Progenitor cell of endocrine pancreas (in vitro differentiated cells): ENCODE results near the gene L1TD1. TPM values are rescaled to one million over a fixed set of nuclear protein-coding genes. Genes with fewer than 3 reads are reported as not detected.

Source experiments
- DNase-seq: peaks from one replicate; pipeline ENCODE4 v3.0.0; 2021; ENCODE audit warnings: low spot score; ENCODE audit not compliant: unreplicated experiment
- H3K27ac Mint-ChIP-seq: 2 replicates; pipeline ENCODE4 v1.8.0; 2021; ENCODE audit warnings: mild to moderate bottlenecking, moderate library complexity, mixed read lengths
- H3K27me3 Mint-ChIP-seq: 2 replicates; pipeline ENCODE4 v1.8.0; 2021; ENCODE audit warnings: mixed read lengths
- H3K36me3 Mint-ChIP-seq: 2 replicates; pipeline ENCODE4 v1.8.0; 2022; ENCODE audit warnings: mixed read lengths; ENCODE audit not compliant: insufficient read depth
- H3K4me1 Mint-ChIP-seq: 2 replicates; pipeline ENCODE4 v1.8.0; 2021; ENCODE audit warnings: low read depth, mixed read lengths
- H3K4me3 Mint-ChIP-seq: 2 replicates; pipeline ENCODE4 v1.8.0; 2021; ENCODE audit warnings: low read depth, mild to moderate bottlenecking, moderate library complexity, mixed read lengths
- H3K9me3 Mint-ChIP-seq: 2 replicates; pipeline ENCODE4 v1.8.0; 2021; ENCODE audit warnings: low read depth, mixed read lengths
- CTCF ChIP-seq: fragments of 200-600 bp; sonication (generic); IDR thresholded peaks from one replicate; pipeline ENCODE4 v1.5.0; 2021; ENCODE audit warnings: antibody characterized with exemption, mild to moderate bottlenecking; ENCODE audit not compliant: unreplicated experiment
- total RNA-seq: library from RNA; stranded (reverse); gene quantifications from 2 replicates; pipeline ENCODE4 v1.2.1, GENCODE V29; 2021

The L1TD1 gene
- total RNA-seq, 1 donor from 2014 or later: 2.7 TPM

DNA sequence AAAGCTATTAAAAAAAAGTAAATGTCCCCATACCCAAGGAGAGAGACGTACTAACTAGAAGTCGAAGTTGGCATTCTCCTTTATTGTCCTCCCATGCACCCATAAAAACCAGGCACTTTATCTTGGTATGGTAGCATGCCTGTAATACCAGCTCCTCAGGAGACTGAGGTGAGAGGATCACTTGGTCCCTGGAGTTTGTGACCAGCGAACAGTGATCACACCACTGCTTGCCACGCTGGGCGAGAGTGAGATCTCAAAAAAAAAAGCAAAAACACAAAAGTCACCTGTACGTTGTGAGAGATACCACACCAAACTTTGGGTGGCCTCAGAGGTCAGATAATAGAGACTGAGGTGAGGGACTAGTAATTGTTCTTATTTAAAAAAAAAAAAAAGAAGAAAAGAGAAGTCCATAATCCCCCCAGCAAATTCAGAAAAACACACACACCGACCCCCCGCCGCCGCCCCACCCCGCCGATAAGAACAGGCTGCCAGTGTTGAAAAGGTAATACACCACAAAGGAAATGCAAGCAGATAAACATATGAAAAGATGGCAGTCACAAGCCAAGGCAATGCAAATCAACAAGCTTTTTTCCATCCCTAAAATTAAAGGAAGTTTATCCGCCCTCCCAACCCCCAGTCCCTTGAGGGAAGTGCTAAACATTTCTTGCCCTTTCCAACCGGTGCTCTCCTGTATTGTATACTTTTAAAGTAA, 3.6 kb downstream of the L1TD1 start:
- Mint-ChIP-seq H3K27ac (peak overlapping the region; percentile 67), H3K9me3 (peaks cover 3% of the 10 kb centered on the region), H3K27me3 (peaks cover 22% of the 10 kb centered on the region), H3K4me3 (peak overlapping the region; percentile 30), H3K36me3 (peaks cover 3% of the 10 kb centered on the region), H3K4me1 (peaks cover 23% of the 10 kb centered on the region)
- no peak for TF ChIP-seq CTCF
- no peak for DNase-seq

DNA sequence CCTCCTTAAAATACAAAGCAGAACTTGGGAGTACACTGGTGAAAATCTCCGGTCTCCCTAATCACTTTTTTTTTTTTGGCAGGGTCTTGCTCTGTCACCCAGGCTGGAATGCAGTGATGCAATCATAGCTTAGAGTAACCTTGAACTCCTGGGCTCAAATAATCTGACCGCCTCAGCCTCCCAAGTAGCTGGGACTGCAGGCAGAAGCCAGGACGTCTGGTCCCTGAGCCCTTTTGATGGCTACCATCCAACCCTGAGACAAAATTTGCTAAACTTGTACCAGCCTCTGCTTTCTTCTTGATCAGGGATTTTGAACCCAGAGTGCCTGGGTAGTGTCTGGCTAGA, 4.1 kb downstream of the L1TD1 start:
- Mint-ChIP-seq H3K27me3 (peaks cover 20% of the 10 kb centered on the region), H3K4me1 (peaks cover 23% of the 10 kb centered on the region), H3K4me3 (no peak overlapping the region), H3K9me3 (peaks cover 3% of the 10 kb centered on the region), H3K36me3 (peaks cover 3% of the 10 kb centered on the region), H3K27ac (peak overlapping the region; percentile 56)
- TF ChIP-seq CTCF: no peak
- no peak for DNase-seq

GRCh38 chr1:62207187-62207586, 12.5 kb downstream of the L1TD1 start:
- Mint-ChIP-seq H3K27me3 (no peaks in the 10 kb centered on the region), H3K4me3 (no peak overlapping the region), H3K27ac (no peak overlapping the region), H3K36me3 (peaks cover 27% of the 10 kb centered on the region), H3K9me3 (peaks cover 35% of the 10 kb centered on the region), H3K4me1 (peaks cover 1% of the 10 kb centered on the region)
- no peak for TF ChIP-seq CTCF
- DNase-seq: no peak

GRCh38 chr1:62208087-62208486, 13.4 kb downstream of the L1TD1 start:
- H3K36me3 Mint-ChIP-seq: peaks cover 27% of the 10 kb centered on the region
- no peak overlapping the region for H3K4me3 Mint-ChIP-seq
- no peak for TF ChIP-seq CTCF
- H3K27me3 Mint-ChIP-seq: no peaks in the 10 kb centered on the region
- no peak overlapping the region for H3K27ac Mint-ChIP-seq
- H3K9me3 Mint-ChIP-seq: peaks cover 35% of the 10 kb centered on the region
- no peak for DNase-seq
- no peaks in the 10 kb centered on the region for H3K4me1 Mint-ChIP-seq

- no peaks in the 10 kb centered on the region for H3K27me3 Mint-ChIP-seq
- H3K27ac Mint-ChIP-seq: no peak overlapping the region
- peaks cover 27% of the 10 kb centered on the region for H3K36me3 Mint-ChIP-seq
- DNase-seq: no peak
- H3K4me3 Mint-ChIP-seq: no peak overlapping the region
- peaks cover 35% of the 10 kb centered on the region for H3K9me3 Mint-ChIP-seq
- TF ChIP-seq CTCF: no peak
- no peaks in the 10 kb centered on the region for H3K4me1 Mint-ChIP-seq
Measured at GRCh38 chr1:62208970-62209369, 14.3 kb downstream of the L1TD1 start.
